Fibroblast of lung (primary cell): Measurements from ENCODE around the gene TDRD7.

Source experiments
- EZH2 ChIP-seq: IDR thresholded peaks from 2 replicates; pipeline ENCODE4 v1.5.1; 2012; ENCODE audit warnings: low read length, control low read depth, mild to moderate bottlenecking; ENCODE audit errors: missing control alignments
- TF ChIP-seq, protein P1 (sequence below), 2 donors: IDR thresholded peaks in 1 of 2; conservative IDR thresholded peaks in 1 of 2; 1 replicate in 1 of 2; 2 replicates in 1 of 2; pipeline ENCODE4 v1.5.1; 2011 to 2012; ENCODE audit warnings: low read length in 2 of 2, control low read depth in 1 of 2, inconsistent platforms in 1 of 2, low read depth in 1 of 2, mild to moderate bottlenecking in 1 of 2

DNA sequence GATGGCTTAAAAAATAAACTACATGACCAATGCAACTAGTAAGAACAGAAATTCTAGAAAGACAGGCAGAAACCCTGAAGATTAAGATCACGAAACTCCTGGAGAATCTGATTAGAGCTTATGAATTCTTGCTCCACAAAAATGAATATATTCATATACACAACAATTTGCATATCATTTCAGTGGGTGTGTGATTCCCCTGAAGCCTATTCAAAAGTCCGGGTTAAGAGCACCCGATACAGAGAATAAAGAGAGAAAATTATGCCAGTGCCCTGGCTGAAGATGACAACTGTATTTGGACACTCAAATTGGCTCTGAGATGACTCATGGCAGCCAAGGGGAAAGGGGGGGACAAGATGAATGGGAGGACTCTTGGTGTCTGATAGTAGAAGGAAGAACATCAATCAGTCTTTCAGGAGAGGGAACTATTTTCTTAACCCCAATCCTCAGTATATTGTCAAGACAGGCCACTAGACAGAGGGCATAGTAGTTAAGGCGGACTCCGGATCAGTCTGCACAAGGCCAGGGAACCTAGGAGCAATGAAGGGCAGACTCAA lies 95.6 kb downstream of the TDRD7 start:
- TF ChIP-seq, protein P1, sequence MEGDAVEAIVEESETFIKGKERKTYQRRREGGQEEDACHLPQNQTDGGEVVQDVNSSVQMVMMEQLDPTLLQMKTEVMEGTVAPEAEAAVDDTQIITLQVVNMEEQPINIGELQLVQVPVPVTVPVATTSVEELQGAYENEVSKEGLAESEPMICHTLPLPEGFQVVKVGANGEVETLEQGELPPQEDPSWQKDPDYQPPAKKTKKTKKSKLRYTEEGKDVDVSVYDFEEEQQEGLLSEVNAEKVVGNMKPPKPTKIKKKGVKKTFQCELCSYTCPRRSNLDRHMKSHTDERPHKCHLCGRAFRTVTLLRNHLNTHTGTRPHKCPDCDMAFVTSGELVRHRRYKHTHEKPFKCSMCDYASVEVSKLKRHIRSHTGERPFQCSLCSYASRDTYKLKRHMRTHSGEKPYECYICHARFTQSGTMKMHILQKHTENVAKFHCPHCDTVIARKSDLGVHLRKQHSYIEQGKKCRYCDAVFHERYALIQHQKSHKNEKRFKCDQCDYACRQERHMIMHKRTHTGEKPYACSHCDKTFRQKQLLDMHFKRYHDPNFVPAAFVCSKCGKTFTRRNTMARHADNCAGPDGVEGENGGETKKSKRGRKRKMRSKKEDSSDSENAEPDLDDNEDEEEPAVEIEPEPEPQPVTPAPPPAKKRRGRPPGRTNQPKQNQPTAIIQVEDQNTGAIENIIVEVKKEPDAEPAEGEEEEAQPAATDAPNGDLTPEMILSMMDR (conservative IDR thresholded peaks at IDR 0.05 in 1 of 2, IDR thresholded peaks at IDR 0.05 in 1 of 2; ENCODE audit: low read depth in 1 of 2, low read length in 2 of 2), result no peak
- no peak for TF ChIP-seq EZH2
